Stimulated activated CD4-positive, alpha-beta T cell treated with anti-CD3 and anti-CD28 coated beads, Interleukin-12 subunit alpha, Interleukin-12 subunit beta, amount 100 ng/mL, for 4 hours (primary cell): ENCODE results near the gene NPAS3.

Source experiments
- DNase-seq: peaks from one replicate; pipeline ENCODE4 v3.0.0-alpha.2; 2020

NPAS3 gene

DNA sequence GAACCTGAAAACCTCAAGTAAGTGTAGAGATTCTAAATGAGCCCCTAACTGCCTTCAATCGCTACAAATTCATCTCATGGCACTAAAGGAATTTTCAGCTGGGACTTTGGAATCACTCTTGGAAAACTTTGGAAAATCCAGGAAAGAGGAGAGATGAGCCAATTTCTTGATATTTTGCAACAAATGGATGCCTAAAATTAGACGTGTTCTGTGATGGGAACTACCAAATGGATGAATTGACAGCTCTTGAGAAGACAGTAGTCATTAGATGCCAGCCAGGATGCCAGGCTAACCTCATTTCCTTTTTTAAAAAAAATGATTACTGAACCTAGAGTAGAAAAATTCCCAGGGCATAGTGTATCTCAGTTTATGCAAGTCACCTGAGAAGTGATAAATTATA, 78.3 kb downstream of the NPAS3 start:
- no peak for DNase-seq

GRCh38 chr14:33019346-33019745, 80.7 kb downstream of the NPAS3 start:
- DNase-seq, result no peak

DNA sequence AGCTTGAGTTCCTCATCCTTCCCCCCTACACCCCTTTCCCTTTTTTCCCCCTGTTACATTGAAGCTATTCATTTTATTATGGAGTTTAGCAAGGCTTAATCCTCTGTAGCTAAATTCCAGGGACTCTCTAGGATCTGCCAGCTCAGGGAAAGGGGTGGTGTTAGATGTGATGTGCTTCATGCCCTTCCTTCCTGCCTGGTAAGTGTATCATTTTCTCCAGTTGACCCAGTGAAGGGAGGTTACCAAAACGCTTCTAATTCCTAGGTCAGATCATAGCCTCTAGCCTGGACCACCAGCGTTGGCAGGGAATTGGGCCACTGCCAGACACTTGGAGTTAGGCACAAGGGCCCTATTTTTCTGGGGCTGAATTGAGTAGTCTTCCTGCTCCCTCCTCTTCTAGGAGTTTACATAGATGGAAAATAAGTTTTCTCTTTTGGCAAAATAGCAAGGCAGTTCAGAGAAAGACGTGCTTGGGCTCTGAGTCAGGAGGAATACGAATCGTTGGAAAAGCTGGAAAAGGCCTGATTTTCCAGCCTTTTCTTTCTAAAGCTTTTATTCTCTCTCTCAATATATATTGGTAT, 88.3 kb downstream of the NPAS3 start:
- no peak for DNase-seq

DNA sequence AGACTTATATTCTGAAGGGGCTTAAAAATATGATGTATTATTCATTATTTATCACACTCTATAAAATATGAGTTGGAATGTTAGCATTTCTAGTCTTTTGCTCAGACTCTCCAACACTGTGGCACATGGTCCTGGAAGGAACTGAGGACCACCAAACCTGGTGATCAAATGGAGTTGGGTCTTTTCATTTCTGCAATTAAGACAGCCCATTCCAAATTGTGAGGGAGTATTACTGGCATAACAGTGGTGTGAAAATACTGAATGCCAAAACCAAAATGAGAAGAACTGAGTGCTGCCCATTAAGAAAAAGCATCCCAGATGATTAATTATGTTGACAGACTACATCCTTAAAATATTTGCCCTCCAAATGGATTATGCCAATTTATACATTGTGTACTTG, 90.8 kb downstream of the NPAS3 start:
- DNase-seq, result no peak

DNA sequence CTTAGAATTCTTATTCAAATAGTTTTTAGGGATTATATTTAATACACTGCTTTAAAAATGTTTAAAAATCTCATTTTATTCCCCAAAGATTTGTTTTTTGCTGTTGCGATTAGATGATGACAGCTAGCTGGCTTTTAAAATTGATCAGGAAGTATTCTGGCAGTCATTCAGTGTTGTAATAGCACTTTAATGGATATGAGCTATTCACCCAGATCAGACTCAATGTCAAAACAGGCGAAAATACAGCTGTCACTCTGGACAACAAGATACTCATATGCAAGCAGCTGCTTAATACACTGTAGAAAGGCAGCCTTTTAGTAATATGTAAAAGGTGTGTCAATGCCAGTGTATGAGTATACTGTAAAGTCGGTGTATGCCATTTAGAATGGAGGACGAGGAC, 91.7 kb downstream of the NPAS3 start:
- DNase-seq, result no peak

- DNase-seq, result no peak
These were observed 96.9 kb downstream of the NPAS3 start for GRCh38 chr14:33035416-33036194.

DNA sequence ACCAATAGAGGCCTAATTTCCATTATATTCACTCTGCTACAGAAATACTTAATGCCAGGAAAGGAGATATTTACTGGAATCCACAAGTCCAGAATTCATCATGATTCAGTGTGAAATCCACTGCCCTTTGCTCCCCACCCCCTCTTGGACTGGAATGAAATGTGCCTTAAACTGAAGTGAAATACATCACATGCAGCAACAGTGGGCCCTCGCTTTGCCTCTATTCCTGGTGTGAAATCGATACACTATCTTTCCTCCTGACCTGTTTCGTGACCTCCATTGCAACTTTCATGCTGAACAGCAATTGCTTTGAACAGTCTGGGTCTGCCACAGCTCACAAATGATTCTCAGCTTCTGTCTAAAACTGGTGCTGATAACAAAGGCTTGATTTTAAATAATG, 100.6 kb downstream of the NPAS3 start:
- DNase-seq, result no peak

- no peak for DNase-seq
These were observed 101.9 kb downstream of the NPAS3 start for GRCh38 chr14:33040372-33041140.

GRCh38 chr14:33042591-33042990, 103.9 kb downstream of the NPAS3 start:
- DNase-seq, result no peak

DNA sequence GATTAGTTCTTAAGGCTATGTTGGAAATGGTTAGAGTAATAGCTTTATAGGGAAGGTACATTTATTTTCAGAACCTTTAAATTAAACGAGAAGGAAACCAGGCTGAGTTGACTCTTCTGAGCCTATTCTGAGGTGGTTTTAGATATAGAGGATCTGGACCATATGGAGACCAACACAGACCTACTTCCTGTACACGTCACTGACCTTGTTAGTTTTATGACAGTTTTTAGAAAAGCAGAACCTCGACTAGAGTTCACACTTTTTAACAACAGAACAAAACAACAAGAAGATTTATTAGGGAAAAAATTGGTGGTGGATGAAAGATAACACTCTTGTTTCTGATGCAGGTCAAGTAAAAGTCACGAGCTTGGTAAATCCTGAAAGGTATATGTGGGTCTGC, 107.1 kb downstream of the NPAS3 start:
- no peak for DNase-seq

DNA sequence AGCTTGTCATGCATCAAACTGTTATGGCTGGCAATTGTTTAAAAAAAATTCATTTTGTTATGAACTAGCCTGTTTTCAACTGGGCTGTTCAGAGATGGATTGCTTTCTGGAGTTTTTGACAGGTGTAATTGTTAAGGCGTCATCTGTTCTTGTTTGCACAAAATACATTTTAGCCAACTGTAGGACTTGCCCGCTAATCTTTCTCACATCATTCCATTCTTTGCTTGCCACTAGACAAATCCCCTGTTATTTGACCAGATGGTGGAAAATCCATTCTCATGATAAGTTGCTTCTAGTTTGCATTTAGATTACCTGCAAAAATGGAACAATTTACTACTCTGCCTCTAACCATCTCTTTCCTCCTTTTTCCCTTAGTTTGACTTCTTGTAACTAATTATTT, 114.3 kb downstream of the NPAS3 start:
- DNase-seq, result no peak

GRCh38 chr14:33056213-33056612, 117.5 kb downstream of the NPAS3 start:
- DNase-seq, result no peak

DNA sequence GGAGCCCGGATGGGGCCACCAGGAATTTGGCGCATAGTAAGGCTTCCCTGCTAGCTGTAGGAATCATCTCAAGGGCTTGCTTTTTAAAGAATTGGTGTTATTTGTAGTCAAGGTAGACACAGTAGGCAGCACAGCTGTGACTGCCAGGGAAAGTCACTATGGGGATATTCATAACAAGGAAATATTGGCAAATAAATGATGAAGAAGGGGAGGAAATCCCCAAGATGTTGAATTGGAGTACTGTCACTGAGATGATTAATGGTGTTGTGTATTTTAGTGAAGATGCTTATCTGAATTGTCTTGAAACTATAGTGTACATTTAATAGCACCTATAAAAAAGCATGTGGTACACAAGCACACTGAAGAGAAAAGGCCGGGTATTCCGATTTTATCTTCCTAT, 118.9 kb downstream of the NPAS3 start:
- DNase-seq, result no peak

DNA sequence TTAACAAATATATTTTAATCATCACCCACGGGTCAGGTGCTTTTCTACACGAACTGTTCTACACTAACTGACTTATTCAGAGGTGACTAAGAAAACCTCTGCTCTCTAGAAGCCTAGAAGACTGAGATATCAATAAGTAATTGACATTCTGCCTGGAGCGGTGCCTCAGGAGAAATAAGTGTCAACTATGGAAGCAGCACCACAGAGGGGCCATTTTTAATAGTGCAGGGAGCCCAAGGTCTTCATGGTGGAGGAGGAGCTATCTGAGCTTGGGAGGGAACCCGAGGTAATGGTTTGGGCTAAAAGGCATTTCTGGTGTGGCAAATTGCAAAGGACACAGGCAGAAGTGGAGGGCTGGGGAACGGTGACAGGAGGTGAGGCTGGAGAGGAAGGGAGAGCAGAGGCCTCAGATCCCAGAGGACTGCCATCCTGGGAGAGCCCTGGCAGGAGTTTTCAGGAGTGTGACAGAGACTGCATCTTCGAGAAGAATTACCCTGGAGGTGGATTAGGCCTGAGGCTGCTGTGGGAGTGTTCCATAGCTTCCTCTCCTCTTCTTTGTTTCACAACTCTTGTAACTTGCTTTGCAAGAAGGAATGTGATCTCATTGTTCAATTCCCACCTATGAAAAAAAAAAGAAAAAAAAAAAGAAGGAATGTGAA, 123.1 kb downstream of the NPAS3 start:
- DNase-seq, result no peak

DNA sequence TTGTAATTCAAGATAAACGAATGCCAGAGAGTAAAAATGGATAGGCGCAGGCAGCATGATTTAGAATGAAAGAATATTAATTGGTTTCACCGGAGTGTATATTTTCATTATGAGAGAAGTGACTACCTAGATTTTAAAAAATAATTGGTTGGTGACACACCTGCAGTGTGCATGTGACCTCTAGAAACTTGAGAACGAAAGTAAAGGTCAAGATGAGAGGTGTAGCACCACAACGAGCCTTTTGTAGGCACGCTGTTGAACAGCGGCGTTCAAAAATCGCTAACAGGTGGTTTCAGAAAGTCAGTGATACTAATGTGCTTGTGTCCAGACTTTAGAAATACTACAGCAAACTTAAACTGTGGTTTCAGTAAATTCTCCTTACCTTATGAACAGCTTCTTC, 123.8 kb downstream of the NPAS3 start:
- DNase-seq, result no peak

GRCh38 chr14:33062881-33063280, 124.2 kb downstream of the NPAS3 start:
- no peak for DNase-seq

GRCh38 chr14:33063521-33063920, 124.8 kb downstream of the NPAS3 start:
- DNase-seq, result no peak

DNA sequence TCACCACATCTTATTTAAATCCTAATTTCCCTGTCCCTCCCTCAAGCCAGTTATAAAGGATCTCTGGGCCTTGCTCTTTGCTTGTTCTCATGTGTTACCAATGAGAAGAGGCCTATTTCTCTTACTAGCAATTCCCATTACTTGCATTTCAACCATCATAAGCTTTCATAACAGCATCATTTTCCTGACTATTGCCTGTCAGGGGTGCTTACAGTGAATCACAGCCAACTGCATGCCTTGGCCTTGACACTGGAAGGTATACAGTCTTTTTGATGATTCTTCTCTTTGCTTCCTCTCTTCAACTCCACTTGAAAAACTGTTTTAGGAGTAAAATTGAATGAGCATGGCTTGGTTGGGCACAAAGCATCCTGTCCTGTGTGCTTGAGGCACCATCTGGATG, 127.0 kb downstream of the NPAS3 start:
- DNase-seq, result no peak

DNA sequence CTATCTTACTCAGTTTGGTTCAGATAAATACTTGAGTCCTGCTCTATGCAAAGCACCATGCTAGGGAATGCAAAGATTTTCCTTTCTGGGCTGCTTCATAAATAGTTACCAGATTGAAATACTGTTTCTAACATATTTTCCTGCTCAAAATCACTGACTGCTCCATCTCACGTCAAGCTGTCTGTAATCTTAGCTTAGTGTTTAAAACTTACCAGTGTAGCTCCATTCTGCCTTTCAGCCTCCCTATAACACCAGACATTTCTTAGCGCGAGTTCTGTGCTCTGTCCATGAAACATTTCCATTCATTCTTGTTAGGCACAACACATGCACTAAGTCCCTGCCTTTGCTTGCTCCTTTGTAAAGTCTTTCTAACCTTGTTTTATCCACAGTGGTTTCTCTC, 129.4 kb downstream of the NPAS3 start:
- no peak for DNase-seq

GRCh38 chr14:33068626-33069025, 129.9 kb downstream of the NPAS3 start:
- DNase-seq, result no peak

GRCh38 chr14:33070475-33070874, 131.8 kb downstream of the NPAS3 start:
- no peak for DNase-seq

- no peak for DNase-seq
These were observed 134.3 kb downstream of the NPAS3 start for GRCh38 chr14:33073023-33073422.

- DNase-seq, result no peak
These were observed 142.6 kb downstream of the NPAS3 start for GRCh38 chr14:33081259-33081658.

- no peak for DNase-seq
These were observed 147.1 kb downstream of the NPAS3 start for GRCh38 chr14:33085799-33086198.
